PFSK-1 (cell line): ENCODE measurements around the gene RANGAP1.
A peak's percentile ranks its signal among the peaks of the same experiment; 100 is the strongest.

Experiments
- FOXP2 ChIP-seq: optimal IDR thresholded peaks from 2 replicates; pipeline ENCODE3; 2011; ENCODE audit warnings: borderline replicate concordance, control low read depth, inconsistent platforms; ENCODE audit not compliant: insufficient read depth; ENCODE audit errors: extremely low read length, extremely low read depth
- POLR2AphosphoS5 ChIP-seq: IDR thresholded peaks from 2 replicates; pipeline ENCODE4 v1.6.1; 2012; ENCODE audit warnings: low read depth, mild to moderate bottlenecking, control low read depth, low read length, moderate library complexity
- REST ChIP-seq, 2 experiments: IDR thresholded peaks; 2 replicates each; pipeline versions ENCODE4 v1.6.1 to v1.8.0; 2011 to 2012; ENCODE audit warnings: low read depth in 2 of 2, low read length in 2 of 2, control low read depth in 1 of 2, inconsistent platforms in 1 of 2, mild to moderate bottlenecking in 1 of 2, moderate library complexity in 1 of 2; ENCODE audit not compliant: insufficient read depth in 1 of 2
- SIN3A ChIP-seq: IDR thresholded peaks from 2 replicates; pipeline ENCODE4 v1.6.1; 2012; ENCODE audit warnings: mild to moderate bottlenecking, low read length, moderate library complexity, borderline replicate concordance; ENCODE audit not compliant: insufficient read depth
- TAF1 ChIP-seq: IDR thresholded peaks from 2 replicates; pipeline ENCODE4 v1.6.1; 2012; ENCODE audit warnings: low read length, control low read depth, borderline replicate concordance; ENCODE audit not compliant: insufficient read depth

RANGAP1 gene

GRCh38 chr22:41332217-41332939, 46.4 kb upstream of the RANGAP1 start:
- no peak for TF ChIP-seq POLR2AphosphoS5
- TF ChIP-seq FOXP2 = no peak

- TF ChIP-seq TAF1 (no peak), FOXP2 (no peak), REST (IDR thresholded peaks at IDR 0.05; ENCODE audit: insufficient read depth in 1 of 2, low read depth in 2 of 2, low read length in 2 of 2) (no peak), SIN3A (no peak), POLR2AphosphoS5 (no peak)
Measured at GRCh38 chr22:41330169-41330568, 44.2 kb upstream of the RANGAP1 start.

DNA sequence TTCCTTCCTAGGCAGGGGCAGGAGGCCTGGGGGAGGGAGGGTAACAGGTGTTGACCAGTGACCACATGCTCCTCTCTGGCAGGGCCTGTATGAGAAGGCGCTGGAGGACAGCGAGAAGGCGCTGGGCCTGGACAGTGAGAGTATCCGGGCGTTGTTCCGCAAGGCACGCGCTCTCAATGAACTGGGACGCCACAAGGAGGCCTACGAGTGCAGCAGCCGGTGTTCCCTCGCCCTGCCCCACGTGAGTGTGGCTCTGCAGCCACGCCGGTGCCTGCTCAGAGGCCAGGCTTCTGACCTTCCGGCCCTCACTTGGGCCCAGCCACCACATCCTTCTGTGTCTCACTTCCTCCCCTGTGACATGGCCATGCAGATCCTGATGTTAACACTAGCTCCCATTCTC, 41.1 kb upstream of the RANGAP1 start:
- TF ChIP-seq REST (IDR thresholded peaks at IDR 0.05; ENCODE audit: insufficient read depth in 1 of 2, low read depth in 2 of 2, low read length in 2 of 2) (no peak), POLR2AphosphoS5 (no peak), SIN3A (no peak), FOXP2 (peak; percentile 40)

GRCh38 chr22:41324821-41325528, 39.0 kb upstream of the RANGAP1 start:
- TF ChIP-seq TAF1 = no peak
- TF ChIP-seq FOXP2 = no peak
- TF ChIP-seq SIN3A = no peak
- no peak for TF ChIP-seq POLR2AphosphoS5
- TF ChIP-seq REST (IDR thresholded peaks at IDR 0.05; ENCODE audit: insufficient read depth in 1 of 2, low read depth in 2 of 2, low read length in 2 of 2) = no peak

DNA sequence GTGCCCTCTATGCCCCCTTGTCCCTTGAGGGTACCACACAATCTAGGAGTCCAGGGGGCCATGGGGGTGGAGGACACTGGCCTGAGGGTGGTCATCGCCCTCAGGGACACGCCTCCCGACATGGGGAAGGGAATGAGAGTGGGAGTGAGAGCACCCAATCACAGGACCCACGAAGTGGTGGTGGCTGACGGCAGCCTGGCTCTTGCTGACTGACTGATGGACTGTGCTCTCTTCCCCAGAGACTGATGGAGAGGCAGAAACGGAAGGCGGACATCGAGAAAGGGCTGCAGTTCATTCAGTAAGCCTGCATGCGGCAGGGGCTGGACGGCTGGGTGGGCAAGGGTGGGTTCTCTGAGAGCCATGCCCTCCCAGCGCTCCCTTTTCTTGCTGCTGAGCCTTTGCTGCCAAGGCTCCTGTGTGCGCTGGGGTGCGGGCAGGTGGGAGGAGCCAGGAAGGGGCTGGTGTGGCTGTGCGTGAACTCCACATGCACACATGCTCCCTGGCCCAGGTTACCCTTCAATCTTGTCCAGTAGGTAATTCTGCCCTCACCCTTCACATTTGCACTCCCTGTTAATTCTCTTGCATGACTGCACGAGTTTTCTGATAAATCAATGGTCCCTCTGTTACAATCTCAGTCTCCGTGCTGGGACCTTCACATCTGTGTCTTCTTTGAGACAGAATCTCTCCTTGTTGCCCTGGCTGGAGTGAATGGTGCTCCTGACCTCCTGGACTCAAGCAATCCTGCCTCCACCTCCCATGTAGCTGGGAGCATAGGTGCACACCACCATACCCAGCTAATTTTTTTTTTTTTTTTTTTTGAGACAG, 34.6 kb upstream of the RANGAP1 start:
- TF ChIP-seq FOXP2 (no peak), POLR2AphosphoS5 (no peak), SIN3A (no peak), REST (IDR thresholded peaks at IDR 0.05; ENCODE audit: insufficient read depth in 1 of 2, low read depth in 2 of 2, low read length in 2 of 2) (no peak), TAF1 (no peak)
